AG04449 (cell line): ENCODE results near the gene SMURF1.

ENCODE experiments used
- CTCF ChIA-PET: fragments of 350-600 bp; formaldehyde crosslinking; extraction: SDS; loops from one replicate; lab custom pipeline; 2021; ENCODE audit warnings: antibody characterized with exemption; lab: Yijun Ruan, JAX
- POLR2A ChIA-PET: fragments of 400-600, 350-600 bp; formaldehyde crosslinking; extraction: SDS; loops from one replicate; lab custom pipeline; 2020; ENCODE audit warnings: antibody characterized with exemption, inconsistent platforms; lab: Yijun Ruan, JAX
- DNase-seq: peaks from one replicate; pipeline ENCODE4 v3.0.0-alpha.2; 2010; ENCODE audit warnings: low read depth, low spot score
- H3K4me3 ChIP-seq: 2 replicates; pipeline ENCODE4 v1.5.1; 2011; ENCODE audit warnings: low read depth, mild to moderate bottlenecking, control low read depth, low read length
- TF ChIP-seq, protein P1 (sequence below): IDR thresholded peaks from one replicate; pipeline ENCODE4 v1.5.1; 2011; ENCODE audit warnings: mild to moderate bottlenecking, moderate library complexity, low read length, control low read depth, inconsistent platforms; ENCODE audit not compliant: insufficient read depth; ENCODE audit errors: missing control alignments

The SMURF1 gene

DNA sequence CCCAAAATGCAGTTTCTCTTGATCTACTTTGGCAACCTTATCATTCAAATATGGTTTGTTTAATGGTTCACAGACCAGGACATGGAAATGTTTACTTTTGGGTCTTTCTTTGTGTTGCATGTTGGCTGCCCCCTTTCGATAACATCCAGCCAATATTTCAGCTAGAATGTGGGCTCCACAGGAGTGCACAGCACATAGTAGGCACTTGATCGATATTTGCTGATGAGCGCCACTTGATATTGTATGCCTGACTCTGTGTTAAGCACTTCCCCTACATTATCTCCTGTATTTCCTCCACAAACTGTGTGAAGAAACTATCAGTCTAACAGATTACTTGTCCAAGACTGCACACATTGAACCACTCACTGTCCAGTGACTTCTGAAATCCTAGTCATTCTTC is 60.2 kb downstream of the SMURF1 start:
- TF ChIP-seq, protein P1, sequence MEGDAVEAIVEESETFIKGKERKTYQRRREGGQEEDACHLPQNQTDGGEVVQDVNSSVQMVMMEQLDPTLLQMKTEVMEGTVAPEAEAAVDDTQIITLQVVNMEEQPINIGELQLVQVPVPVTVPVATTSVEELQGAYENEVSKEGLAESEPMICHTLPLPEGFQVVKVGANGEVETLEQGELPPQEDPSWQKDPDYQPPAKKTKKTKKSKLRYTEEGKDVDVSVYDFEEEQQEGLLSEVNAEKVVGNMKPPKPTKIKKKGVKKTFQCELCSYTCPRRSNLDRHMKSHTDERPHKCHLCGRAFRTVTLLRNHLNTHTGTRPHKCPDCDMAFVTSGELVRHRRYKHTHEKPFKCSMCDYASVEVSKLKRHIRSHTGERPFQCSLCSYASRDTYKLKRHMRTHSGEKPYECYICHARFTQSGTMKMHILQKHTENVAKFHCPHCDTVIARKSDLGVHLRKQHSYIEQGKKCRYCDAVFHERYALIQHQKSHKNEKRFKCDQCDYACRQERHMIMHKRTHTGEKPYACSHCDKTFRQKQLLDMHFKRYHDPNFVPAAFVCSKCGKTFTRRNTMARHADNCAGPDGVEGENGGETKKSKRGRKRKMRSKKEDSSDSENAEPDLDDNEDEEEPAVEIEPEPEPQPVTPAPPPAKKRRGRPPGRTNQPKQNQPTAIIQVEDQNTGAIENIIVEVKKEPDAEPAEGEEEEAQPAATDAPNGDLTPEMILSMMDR = no peak
- no peak overlapping the region for H3K4me3 ChIP-seq
- POLR2A ChIA-PET = no interaction called here
- CTCF ChIA-PET = no interaction called here
- no peak for DNase-seq

DNA sequence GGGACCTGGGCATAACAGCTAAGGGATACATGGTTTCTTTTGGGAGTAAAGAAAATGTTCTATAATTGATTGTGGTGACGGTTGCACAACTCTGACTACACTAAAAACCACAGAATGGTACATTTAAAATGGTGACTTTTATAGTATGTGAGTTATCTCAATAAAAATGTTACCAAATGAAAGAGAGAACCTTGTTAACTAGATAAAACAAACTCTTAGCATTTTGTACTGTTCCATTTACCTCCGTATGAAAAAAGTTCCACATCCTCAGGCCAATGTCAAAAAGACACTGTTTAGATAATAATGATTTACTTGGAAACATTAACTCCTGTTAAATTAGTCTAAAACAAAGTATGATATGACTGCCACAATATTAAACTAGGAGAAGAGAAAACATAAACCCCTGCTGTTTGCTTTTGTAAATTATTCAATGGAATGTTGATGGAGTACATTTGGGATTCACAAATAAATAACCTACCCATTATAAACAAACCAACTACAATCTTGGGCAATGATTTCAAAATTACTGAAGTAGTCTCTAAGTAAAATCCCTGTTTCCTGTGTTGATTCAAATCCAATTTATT is 60.7 kb downstream of the SMURF1 start:
- POLR2A ChIA-PET = no interaction called here
- TF ChIP-seq, protein P1 = no peak
- CTCF ChIA-PET = no interaction called here
- H3K4me3 ChIP-seq = no peak overlapping the region
- no peak for DNase-seq

DNA sequence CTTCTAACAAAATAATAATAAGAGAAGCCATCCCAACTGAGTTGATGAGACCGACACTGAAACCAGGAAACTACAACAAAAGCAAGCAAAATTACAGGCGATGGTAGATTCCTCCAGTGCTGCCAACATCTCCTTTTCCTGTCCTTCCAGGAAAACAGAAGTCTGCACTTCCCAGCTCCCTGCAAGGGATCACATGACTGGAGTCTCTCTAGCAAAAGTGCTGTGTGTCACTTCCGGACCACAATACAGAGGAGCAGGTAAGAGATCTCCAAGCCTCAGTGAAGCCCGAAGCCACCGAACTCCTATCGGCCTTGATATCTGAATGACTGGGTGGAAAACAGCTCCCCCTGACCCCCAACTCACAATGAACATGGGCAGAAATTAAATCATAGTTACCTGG is 63.2 kb downstream of the SMURF1 start:
- POLR2A ChIA-PET = no interaction called here
- DNase-seq = no peak
- no peak overlapping the region for H3K4me3 ChIP-seq
- CTCF ChIA-PET = interaction anchor here (1.7 kb wide), 1 partner anchor 11 kb away, joined by 4 read pairs; no protein-coding TSS in a partner anchor
- TF ChIP-seq, protein P1 = no peak

DNA sequence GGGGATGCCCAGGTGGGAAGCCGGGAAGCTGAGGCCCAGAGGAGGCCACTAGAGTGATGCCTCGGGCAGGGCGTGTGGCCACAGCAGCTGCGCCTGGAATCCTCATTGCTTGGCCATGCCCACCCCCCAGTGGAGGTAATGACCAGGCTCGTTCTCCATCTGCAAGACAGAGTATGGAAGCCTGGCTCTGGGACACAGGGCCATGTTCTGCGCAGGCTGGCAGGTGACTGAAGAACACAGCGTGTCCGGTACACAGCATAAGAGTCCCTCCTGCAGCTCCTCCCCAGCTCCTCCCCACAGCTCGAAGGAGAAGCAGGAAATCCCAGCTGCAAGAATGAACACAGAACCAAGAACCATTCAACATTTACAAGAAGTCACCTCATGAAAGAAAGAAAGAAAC is 64.8 kb downstream of the SMURF1 start:
- no peak for DNase-seq
- ChIA-PET POLR2A (interaction anchor here (0.9 kb wide), 1 partner anchor 209 kb away, joined by 4 read pairs; no protein-coding TSS in a partner anchor), CTCF (interaction anchor here (0.7 kb wide), 1 partner anchor 12 kb away, joined by 3 read pairs; no protein-coding TSS in a partner anchor)
- TF ChIP-seq, protein P1 = no peak
- no peak overlapping the region for H3K4me3 ChIP-seq

DNA sequence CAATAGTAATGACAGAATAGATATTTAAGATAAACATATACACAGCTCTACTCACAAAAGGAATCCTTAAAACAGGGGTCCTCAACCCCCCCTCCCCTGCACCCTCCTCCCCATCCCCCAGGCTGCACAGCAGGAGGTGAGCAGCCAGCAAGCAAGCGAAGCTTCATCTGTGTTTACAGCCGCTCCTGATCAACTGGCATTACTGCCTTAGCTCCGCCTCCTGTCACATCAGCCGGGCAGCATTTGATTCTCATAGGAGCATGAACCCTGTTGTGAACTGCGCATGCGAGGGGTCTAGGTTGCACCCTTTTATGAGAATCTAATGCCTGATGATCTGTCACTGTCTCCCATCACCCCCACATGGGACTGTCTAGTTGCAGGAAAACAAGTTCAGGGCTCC is 65.5 kb downstream of the SMURF1 start:
- CTCF ChIA-PET = interaction anchor here (0.6 kb wide), 1 partner anchor 52 kb away, joined by 3 read pairs; no protein-coding TSS in a partner anchor
- DNase-seq = no peak
- TF ChIP-seq, protein P1 = no peak
- POLR2A ChIA-PET = interaction anchor here (0.9 kb wide), 1 partner anchor 209 kb away, joined by 4 read pairs; no protein-coding TSS in a partner anchor
- no peak overlapping the region for H3K4me3 ChIP-seq

DNA sequence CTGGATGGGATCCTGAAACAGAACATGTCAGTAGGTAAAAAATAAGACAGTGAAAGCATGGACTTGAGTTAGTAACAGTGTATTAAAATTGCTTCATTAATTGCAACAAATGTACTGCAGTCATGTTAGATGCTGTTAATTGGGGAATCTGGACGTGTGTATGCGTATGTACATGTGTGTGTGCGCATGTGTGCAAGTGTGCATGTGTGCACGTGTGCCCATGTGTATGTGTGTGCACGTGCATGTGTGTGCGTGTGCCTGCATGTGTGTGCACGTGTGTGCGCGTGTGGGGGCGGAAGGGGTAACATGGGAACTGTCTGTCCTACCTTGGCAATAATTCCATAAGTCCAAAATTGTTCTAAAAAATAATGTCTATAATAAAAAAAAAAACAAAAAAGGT is 67.3 kb downstream of the SMURF1 start:
- ChIA-PET CTCF (interaction anchor here (0.6 to 2.2 kb wide), 2 partner anchors 35 to 189 kb away, joined by 3 to 6 read pairs; no protein-coding TSS in a partner anchor), POLR2A (no interaction called here)
- no peak for DNase-seq
- H3K4me3 ChIP-seq = no peak overlapping the region
- TF ChIP-seq, protein P1 = no peak
